ENCODE data around the gene CRELD2. TPM values are rescaled to one million over a fixed set of nuclear protein-coding genes. Genes with fewer than 3 reads are reported as not detected.

CRELD2 gene
- total and polyA plus RNA-seq, 2 of the 13 experiments (the other 11 are each of a cell fraction or from before 2014, with no cell fraction given) = 17.2 to 44.7 TPM

GRCh38 chr22:49930596-49931412 lies 12.4 kb downstream of the CRELD2 start (continued):
- no peak; the same call in 1 of the 2 replicates for TF ChIP-seq NR2F2 (IDR thresholded peaks at IDR 0.05; ENCODE audit: borderline replicate concordance, low read depth)
- TF ChIP-seq ZBTB2 (CRISPR knock-in tag; IDR thresholded peaks at IDR 0.05; ENCODE audit: low read depth) = no peak
- TF ChIP-seq ZFP91 (CRISPR knock-in tag; IDR thresholded peaks at IDR 0.05; ENCODE audit: borderline replicate concordance) = peak; percentile 50; the same call in 1 of the 2 replicates
- no peak for TF ChIP-seq EEA1 (CRISPR knock-in tag; IDR thresholded peaks at IDR 0.05; ENCODE audit: borderline replicate concordance)
- no peak for TF ChIP-seq NRL (CRISPR knock-in tag; IDR thresholded peaks at IDR 0.05; ENCODE audit: borderline replicate concordance)
- no peak for TF ChIP-seq ZNF672 (CRISPR knock-in tag; IDR thresholded peaks at IDR 0.05)
- TF ChIP-seq ZNF766 (CRISPR knock-in tag; IDR thresholded peaks at IDR 0.05; ENCODE audit: borderline replicate concordance) = no peak
- TF ChIP-seq CREB3 (CRISPR knock-in tag; IDR thresholded peaks at IDR 0.05) = no peak
- no peak for TF ChIP-seq ARID2 (CRISPR knock-in tag; IDR thresholded peaks at IDR 0.05; ENCODE audit: borderline replicate concordance)
- TF ChIP-seq IKZF1 (IDR thresholded peaks at IDR 0.05) = no peak
- TF ChIP-seq ZNF296 (CRISPR knock-in tag; conservative IDR thresholded peaks at IDR 0.05) = no peak
- TF ChIP-seq ZNF850 (CRISPR knock-in tag; conservative IDR thresholded peaks at IDR 0.05) = no peak
- no peak for TF ChIP-seq HOXA3 (CRISPR knock-in tag; IDR thresholded peaks at IDR 0.05)
- no peak for TF ChIP-seq ISX (CRISPR knock-in tag; conservative IDR thresholded peaks at IDR 0.05)
- no peak for TF ChIP-seq PTBP1 (IDR thresholded peaks at IDR 0.05; ENCODE audit: low read depth, low read length, poor library complexity, severe bottlenecking)
- no peak for TF ChIP-seq ZNF12 (CRISPR knock-in tag; IDR thresholded peaks at IDR 0.05)
- no peak for TF ChIP-seq E2F5 (CRISPR knock-in tag; conservative IDR thresholded peaks at IDR 0.05)
- no peak for TF ChIP-seq AKAP8 (CRISPR knock-in tag; IDR thresholded peaks at IDR 0.05)
- TF ChIP-seq KLF16 (CRISPR knock-in tag; IDR thresholded peaks at IDR 0.05) = no peak
- no peak for TF ChIP-seq EHMT2 (IDR thresholded peaks at IDR 0.05; ENCODE audit: borderline replicate concordance, low read depth, low read length)
- no peak for TF ChIP-seq ZMAT3 (CRISPR knock-in tag; conservative IDR thresholded peaks at IDR 0.05)
- TF ChIP-seq PHF21A (CRISPR knock-in tag; IDR thresholded peaks at IDR 0.05) = no peak
- TF ChIP-seq ZMYM4 (CRISPR knock-in tag; IDR thresholded peaks at IDR 0.05) = no peak
- TF ChIP-seq ZNF557 (CRISPR knock-in tag; IDR thresholded peaks at IDR 0.05) = no peak
- no peak for TF ChIP-seq MED13 (CRISPR knock-in tag; IDR thresholded peaks at IDR 0.05)

Measured in HepG2 (cell line).